ENCODE measurements around the gene ULK3.

ULK3 gene

GRCh38 chr15:74798388-74799254 is 44.3 kb downstream of the ULK3 start:
- DNase-seq: no peak

GRCh38 chr15:74795966-74796625 is 46.9 kb downstream of the ULK3 start:
- peak in 1 of 2 experiments; percentile 62 for DNase-seq

- DNase-seq: peak in 1 of 2 experiments; percentile 4
Measured at GRCh38 chr15:74794970-74795349, 48.0 kb downstream of the ULK3 start.

GRCh38 chr15:74794248-74794969 is 48.5 kb downstream of the ULK3 start:
- peak in 1 of 2 experiments; percentile 20 for DNase-seq

GRCh38 chr15:74793135-74794028 is 49.6 kb downstream of the ULK3 start:
- DNase-seq: peak; percentile 74 to 75

- DNase-seq: peak in 1 of 2 experiments; percentile 29
Measured at GRCh38 chr15:74792227-74793016, 50.5 kb downstream of the ULK3 start.

GRCh38 chr15:74791667-74792066 is 51.3 kb downstream of the ULK3 start:
- DNase-seq: no peak

- DNase-seq: no peak
Measured at GRCh38 chr15:74791007-74791406, 51.9 kb downstream of the ULK3 start.

- peak in 1 of 2 experiments; percentile 73 for DNase-seq
Measured at GRCh38 chr15:74790080-74790916, 52.7 kb downstream of the ULK3 start.

- peak in 1 of 2 experiments; percentile 27 for DNase-seq
Measured at GRCh38 chr15:74789741-74790079, 53.2 kb downstream of the ULK3 start.

- peak in 1 of 2 experiments; percentile 28 for DNase-seq
Measured at GRCh38 chr15:74789171-74789631, 53.8 kb downstream of the ULK3 start.

GRCh38 chr15:74788683-74789151 is 54.2 kb downstream of the ULK3 start:
- peak in 1 of 2 experiments; percentile 67 for DNase-seq

GRCh38 chr15:74788042-74788682 is 54.8 kb downstream of the ULK3 start:
- DNase-seq: no peak

- peak; percentile 93 to 95 for DNase-seq
Measured at GRCh38 chr15:74787251-74788041, 55.5 kb downstream of the ULK3 start.

GRCh38 chr15:74786551-74787165 is 56.3 kb downstream of the ULK3 start:
- peak in 1 of 2 experiments; percentile 44 for DNase-seq
